Gastroesophageal sphincter (tissue), 4 donors: ENCODE data around the gene SMTNL2. TPM values are rescaled to one million over a fixed set of nuclear protein-coding genes. Genes with fewer than 3 reads are reported as not detected.
"Not testable (repeated sequence)": the region's sequence is repeated elsewhere in the genome, so short reads cannot be mapped to it uniquely, and the experiment has no call there.

ENCODE experiments used
- ATAC-seq: fragments of 150-250 bp; one replicate; pipeline ENCODE4 v1.9.1; 2016; ENCODE audit warnings: mild to moderate bottlenecking, moderate library complexity
- H3K27ac ChIP-seq, 4 donors: fragments of 200-600 bp; sonication (generic) in 3 of 4; 1 replicate in 3 of 4; 2 replicates in 1 of 4; pipeline ENCODE4 v1.5.1; 2016 to 2019
- H3K27me3 ChIP-seq: fragments of 200-600 bp; sonication (generic); one replicate; pipeline ENCODE4 v1.5.1; 2019
- H3K36me3 ChIP-seq, 2 donors: fragments of 200-600 bp; sonication (generic); one replicate each; pipeline ENCODE4 v1.5.1; 2019; ENCODE audit warnings: control low read depth in 1 of 2
- H3K4me1 ChIP-seq, 3 donors: fragments of 200-600 bp; sonication (generic); 1 replicate in 2 of 3; 2 replicates in 1 of 3; pipeline ENCODE4 v1.5.1; 2016 to 2019; ENCODE audit warnings: control low read depth in 2 of 3
- H3K4me3 ChIP-seq, 2 donors: fragments of 200-600 bp; sonication (generic); one replicate each; pipeline ENCODE4 v1.5.1; 2019; ENCODE audit warnings: mild to moderate bottlenecking in 1 of 2, moderate library complexity in 1 of 2
- H3K9me3 ChIP-seq, 3 donors: fragments of 200-600 bp; sonication (generic); one replicate each; pipeline ENCODE4 v1.5.1; 2017 to 2019; ENCODE audit warnings: control low read depth in 2 of 3
- CTCF ChIP-seq, 4 experiments: fragments of 200-600 bp in 2 of 4; fragments of 450-650 bp in 2 of 4; sonication (generic) in 1 of 4; IDR thresholded peaks; one replicate each; pipeline ENCODE4 v1.5.1; 2017 to 2019; ENCODE audit warnings: antibody characterized with exemption in 4 of 4, mild to moderate bottlenecking in 2 of 4, moderate library complexity in 2 of 4
- EP300 ChIP-seq: sonication (generic); formaldehyde crosslinking; IDR thresholded peaks from one replicate; pipeline ENCODE4 v1.6.1; 2017; ENCODE audit warnings: antibody characterized with exemption, mild to moderate bottlenecking
- POLR2A ChIP-seq, 2 donors: fragments of 450-650 bp; IDR thresholded peaks; one replicate each; pipeline ENCODE4 v1.6.1; 2017; ENCODE audit warnings: antibody characterized with exemption in 2 of 2, mild to moderate bottlenecking in 2 of 2, moderate library complexity in 1 of 2
- POLR2AphosphoS5 ChIP-seq: sonication (generic); formaldehyde crosslinking; IDR thresholded peaks from one replicate; pipeline ENCODE4 v1.6.1; 2017; ENCODE audit warnings: antibody characterized with exemption
- WGBS, 2 donors: methylation state at CpG; one replicate each; pipeline ENCODE4 v1.1.5; 2018; ENCODE audit warnings: low coverage in 1 of 2; 5-methylcytosine and 5-hydroxymethylcytosine counted together
- total RNA-seq, 4 donors: library from RNA; depleted of rRNA; stranded (reverse); fragments of >200 nt; gene quantifications; one replicate each; pipeline ENCODE4 v1.1.0, GENCODE V29; 2016

SMTNL2 gene
- total RNA-seq, 4 donors from 2014 or later: 2.0 to 5.2 (median 3.7) TPM

GRCh38 chr17:4643676-4644075, 59.3 kb downstream of the SMTNL2 start:
- TF ChIP-seq POLR2A (IDR thresholded peaks at IDR 0.05) (no peak), CTCF (IDR thresholded peaks at IDR 0.05) (no peak), EP300 (no peak), POLR2AphosphoS5 (no peak)
- H3K36me3 ChIP-seq: no peaks in the 10 kb centered on the region
- no peak overlapping the region for H3K4me3 ChIP-seq
- no peak for ATAC-seq
- H3K9me3 ChIP-seq: no peaks in the 10 kb centered on the region
- peaks cover 81% of the 10 kb centered on the region for H3K27me3 ChIP-seq
- 49 to 56% methylated on average over 3 to 4 of the region's 4 CpGs for WGBS, 2 donors
- peaks cover 0 to 17% (median 0%) of the 10 kb centered on the region in 3 donors for H3K4me1 ChIP-seq
- no peak overlapping the region for H3K27ac ChIP-seq

- WGBS, 2 donors: 48% methylated on average over 5 of the region's 5 CpGs; no CpG with 5 or more reads in 1 of the 2 donors
- H3K27me3 ChIP-seq: peaks cover 70% of the 10 kb centered on the region
- no peak overlapping the region for H3K27ac ChIP-seq
- H3K4me3 ChIP-seq: no peak overlapping the region
- TF ChIP-seq POLR2A (IDR thresholded peaks at IDR 0.05) (no peak), POLR2AphosphoS5 (no peak), CTCF (IDR thresholded peaks at IDR 0.05) (no peak), EP300 (no peak)
- H3K9me3 ChIP-seq: no peaks in the 10 kb centered on the region
- H3K4me1 ChIP-seq: peaks cover 0 to 12% (median 0%) of the 10 kb centered on the region in 3 donors
- no peaks in the 10 kb centered on the region for H3K36me3 ChIP-seq
- no peak for ATAC-seq
Observed at GRCh38 chr17:4645642-4646041, 61.3 kb downstream of the SMTNL2 start.

- Histone ChIP-seq H3K4me1 (no peaks in the 10 kb centered on the region), H3K9me3 (no peaks in the 10 kb centered on the region), H3K27me3 (peaks cover 57% of the 10 kb centered on the region), H3K36me3 (no peaks in the 10 kb centered on the region), H3K4me3 (no peak overlapping the region), H3K27ac (no peak overlapping the region)
- TF ChIP-seq CTCF (IDR thresholded peaks at IDR 0.05): no peak
- no peak for TF ChIP-seq POLR2AphosphoS5
- TF ChIP-seq POLR2A (IDR thresholded peaks at IDR 0.05): no peak
- no peak for TF ChIP-seq EP300
- WGBS, 2 donors: 39 to 50% methylated on average over 1 to 2 of the region's 2 CpGs
- no peak for ATAC-seq
Observed at GRCh38 chr17:4648741-4649140, 64.4 kb downstream of the SMTNL2 start.

GRCh38 chr17:4652997-4653396, 68.7 kb downstream of the SMTNL2 start:
- Histone ChIP-seq H3K27me3 (peaks cover 45% of the 10 kb centered on the region), H3K27ac (no peak overlapping the region), H3K36me3 (no peaks in the 10 kb centered on the region), H3K4me3 (no peak overlapping the region), H3K9me3 (no peaks in the 10 kb centered on the region), H3K4me1 (no peaks in the 10 kb centered on the region)
- TF ChIP-seq CTCF (IDR thresholded peaks at IDR 0.05): no peak
- TF ChIP-seq POLR2A (IDR thresholded peaks at IDR 0.05): no peak
- TF ChIP-seq EP300: no peak
- no peak for TF ChIP-seq POLR2AphosphoS5
- 45 to 57% methylated on average over 4 to 5 of the region's 5 CpGs for WGBS, 2 donors
- ATAC-seq: no peak

GRCh38 chr17:4655933-4656332, 71.6 kb downstream of the SMTNL2 start:
- H3K36me3 ChIP-seq, ATAC-seq, H3K27ac ChIP-seq, H3K4me1 ChIP-seq, H3K4me3 ChIP-seq, H3K9me3 ChIP-seq: not testable (repeated sequence)
- H3K27me3 ChIP-seq: peaks cover 68% of the 10 kb centered on the region
- WGBS, 2 donors: 86 to 93% methylated on average over 2 to 7 of the region's 7 CpGs
